HUES6 (cell line): ENCODE measurements around the gene PCDH19.

Experiments used
- H3K27ac ChIP-seq: 2 replicates; pipeline ENCODE4 v1.7.0; 2013; ENCODE audit warnings: low read depth, mild to moderate bottlenecking, low read length, inconsistent platforms
- H3K27me3 ChIP-seq: 2 replicates; pipeline ENCODE4 v1.6.1; 2013; ENCODE audit warnings: low read length; ENCODE audit not compliant: control insufficient read depth, insufficient read depth
- H3K36me3 ChIP-seq: 2 replicates; pipeline ENCODE4 v1.6.1; 2013; ENCODE audit warnings: low read length; ENCODE audit not compliant: control insufficient read depth, insufficient read depth
- H3K4me1 ChIP-seq: 2 replicates; pipeline ENCODE4 v1.6.1; 2013; ENCODE audit warnings: low read length; ENCODE audit not compliant: control insufficient read depth, insufficient read depth
- H3K4me3 ChIP-seq: 2 replicates; pipeline ENCODE4 v1.5.1; 2013; ENCODE audit warnings: low read depth, low read length
- H3K9ac ChIP-seq: one replicate; pipeline ENCODE4 v1.6.1; 2013; ENCODE audit warnings: mild to moderate bottlenecking, low read length
- H3K9me3 ChIP-seq: 2 replicates; pipeline ENCODE4 v1.6.1; 2013; ENCODE audit warnings: low read depth, low read length; ENCODE audit not compliant: control insufficient read depth, insufficient read depth

The PCDH19 gene

DNA sequence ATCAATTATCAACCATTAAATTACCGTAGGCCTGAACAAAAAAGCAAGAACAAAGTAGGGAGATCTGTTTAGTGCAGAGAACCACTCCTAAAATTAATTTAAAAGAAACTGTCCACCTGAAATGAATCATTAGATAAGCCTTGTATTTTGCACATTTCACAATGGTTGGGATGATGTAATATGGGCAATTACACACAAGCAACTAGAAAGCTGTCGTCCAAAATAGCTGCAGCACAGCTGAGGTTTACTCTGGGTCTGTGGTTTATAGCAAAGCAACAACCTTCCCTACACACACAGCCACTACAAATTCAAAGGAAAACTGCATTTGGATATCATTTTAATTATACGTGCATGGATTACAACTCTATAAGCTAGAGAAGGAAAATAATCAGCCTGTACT lies 28.5 kb downstream of the PCDH19 start:
- Histone ChIP-seq H3K4me1 (peaks cover 8% of the 10 kb centered on the region), H3K36me3 (no peaks in the 10 kb centered on the region), H3K9ac (no peak overlapping the region), H3K27me3 (peaks cover 23% of the 10 kb centered on the region; the same call in 1 of the 2 replicates), H3K27ac (no peak overlapping the region), H3K4me3 (no peak overlapping the region), H3K9me3 (no peaks in the 10 kb centered on the region)

DNA sequence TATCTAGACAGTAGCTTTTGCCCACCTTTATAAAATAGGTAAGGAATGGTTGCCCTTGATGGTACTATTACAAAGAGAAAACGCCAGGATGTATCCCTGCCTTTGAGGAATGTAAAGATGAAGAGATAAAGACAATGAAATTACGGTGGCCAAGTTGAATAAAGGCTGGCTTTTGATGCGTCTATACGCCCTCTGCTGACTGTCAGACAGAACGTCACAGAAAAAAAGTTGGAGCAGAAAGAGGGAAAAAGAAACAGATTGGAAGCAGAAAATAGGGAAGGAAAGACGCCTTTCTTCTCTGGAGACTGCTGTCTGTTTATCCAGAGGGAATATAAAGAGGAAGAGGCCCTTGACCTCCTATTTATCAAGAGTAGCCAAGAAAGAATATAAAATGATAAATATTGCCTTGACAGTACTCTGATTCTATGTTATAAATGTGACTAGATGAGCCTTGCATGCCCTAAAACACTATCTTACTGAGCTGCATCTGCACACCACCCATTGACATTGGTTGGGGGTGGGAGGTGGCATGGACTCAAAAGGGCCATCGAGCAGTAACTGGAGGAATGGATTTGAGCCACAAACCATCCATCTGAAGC lies 30.6 kb downstream of the PCDH19 start:
- peaks cover 24% of the 10 kb centered on the region; the same call in 1 of the 2 replicates for H3K27me3 ChIP-seq
- no peaks in the 10 kb centered on the region for H3K9me3 ChIP-seq
- no peak overlapping the region for H3K27ac ChIP-seq
- H3K36me3 ChIP-seq, result no peaks in the 10 kb centered on the region
- H3K9ac ChIP-seq, result no peak overlapping the region
- H3K4me3 ChIP-seq, result no peak overlapping the region
- H3K4me1 ChIP-seq, result peaks cover 8% of the 10 kb centered on the region

DNA sequence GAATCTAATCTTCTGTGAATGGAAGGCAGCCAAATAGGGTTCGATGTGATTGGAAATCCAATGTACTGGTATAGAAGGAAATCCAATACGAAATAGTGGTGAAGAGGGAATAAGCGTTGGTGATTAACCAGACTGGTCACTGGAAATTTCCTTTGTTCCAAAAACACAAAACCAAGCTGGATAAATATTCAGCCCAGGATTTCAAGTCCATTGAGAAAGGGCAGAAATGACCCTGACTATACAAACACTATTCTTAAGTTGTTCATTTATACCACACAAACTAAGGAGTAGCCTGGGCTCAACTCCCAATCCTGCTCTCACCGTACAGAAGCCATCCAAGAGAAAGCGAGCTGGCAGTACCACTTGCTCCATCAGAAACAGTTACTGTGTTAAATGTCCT lies 32.2 kb downstream of the PCDH19 start:
- Histone ChIP-seq H3K27me3 (peaks cover 24% of the 10 kb centered on the region; the same call in 1 of the 2 replicates), H3K9ac (no peak overlapping the region), H3K4me1 (peaks cover 8% of the 10 kb centered on the region), H3K4me3 (no peak overlapping the region), H3K27ac (no peak overlapping the region), H3K9me3 (no peaks in the 10 kb centered on the region), H3K36me3 (no peaks in the 10 kb centered on the region)

DNA sequence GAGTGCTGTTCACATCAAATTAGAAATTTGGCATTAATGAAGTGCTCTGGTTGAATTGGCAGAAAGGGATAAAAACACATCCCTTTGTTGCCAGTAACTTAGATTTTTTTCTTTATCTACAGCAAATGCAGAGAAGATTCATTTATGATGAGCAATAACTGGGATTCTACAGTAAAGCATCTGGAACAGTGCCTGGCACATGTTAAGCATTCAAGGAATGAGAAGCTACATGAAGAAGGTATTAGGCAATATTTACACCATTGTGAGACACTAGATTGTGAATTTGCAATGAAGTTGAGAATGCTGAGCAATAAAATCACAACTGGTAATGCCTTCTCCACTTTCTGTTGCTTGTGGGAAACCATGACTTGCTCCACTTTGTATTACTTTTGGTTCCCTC lies 33.5 kb downstream of the PCDH19 start:
- H3K27ac ChIP-seq, result no peak overlapping the region
- H3K4me3 ChIP-seq, result no peak overlapping the region
- H3K9me3 ChIP-seq, result no peaks in the 10 kb centered on the region
- peaks cover 20% of the 10 kb centered on the region; the same call in 1 of the 2 replicates for H3K27me3 ChIP-seq
- H3K4me1 ChIP-seq, result peaks cover 8% of the 10 kb centered on the region
- H3K36me3 ChIP-seq, result no peaks in the 10 kb centered on the region
- H3K9ac ChIP-seq, result no peak overlapping the region

DNA sequence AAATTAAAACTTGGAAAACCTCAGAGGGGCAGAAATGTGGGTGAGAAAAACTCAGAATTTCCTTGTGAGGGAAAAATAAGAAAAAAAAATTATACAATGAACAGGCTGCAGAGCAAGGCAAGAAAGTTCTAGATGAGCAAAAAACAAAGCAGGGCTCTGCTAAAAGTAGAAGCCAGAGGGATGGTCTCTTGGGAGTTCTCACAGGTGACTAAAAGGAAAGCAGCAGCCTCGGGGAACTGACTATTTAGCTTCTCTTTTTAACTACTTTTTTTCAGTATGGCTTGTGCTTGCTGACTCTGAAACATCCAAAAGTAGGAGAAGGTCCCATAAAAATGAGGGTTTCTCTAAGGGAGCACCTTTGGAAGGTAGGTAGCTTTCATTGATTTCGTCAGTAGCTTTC lies 36.4 kb downstream of the PCDH19 start:
- H3K4me1 ChIP-seq, result no peaks in the 10 kb centered on the region
- H3K4me3 ChIP-seq, result no peak overlapping the region
- H3K27ac ChIP-seq, result no peak overlapping the region
- H3K27me3 ChIP-seq, result peaks cover 17% of the 10 kb centered on the region; the same call in 1 of the 2 replicates
- no peaks in the 10 kb centered on the region for H3K9me3 ChIP-seq
- H3K9ac ChIP-seq, result no peak overlapping the region
- H3K36me3 ChIP-seq, result no peaks in the 10 kb centered on the region

DNA sequence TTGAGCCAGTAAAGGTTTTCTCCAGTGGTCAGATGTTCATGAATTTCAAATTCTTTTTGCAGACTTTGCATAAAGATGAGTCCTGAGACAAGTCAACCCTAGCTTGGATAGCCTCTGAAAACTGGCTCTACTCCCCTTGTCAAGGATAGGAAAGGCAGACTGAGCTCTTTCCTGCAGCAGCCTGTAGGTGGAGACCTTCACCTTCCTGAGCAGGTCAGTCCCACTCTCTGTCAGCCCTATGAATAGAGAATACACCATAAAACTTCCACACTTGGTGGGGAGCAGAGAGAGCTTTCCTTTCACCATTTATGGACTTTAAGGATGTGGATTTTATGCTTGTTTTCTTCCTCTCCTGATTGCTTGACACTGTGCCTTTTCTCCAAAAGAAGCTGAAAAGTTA lies 41.9 kb downstream of the PCDH19 start:
- peaks cover 8% of the 10 kb centered on the region for H3K4me1 ChIP-seq
- H3K4me3 ChIP-seq, result no peak overlapping the region
- peaks cover 6% of the 10 kb centered on the region; the same call in 1 of the 2 replicates for H3K27me3 ChIP-seq

DNA sequence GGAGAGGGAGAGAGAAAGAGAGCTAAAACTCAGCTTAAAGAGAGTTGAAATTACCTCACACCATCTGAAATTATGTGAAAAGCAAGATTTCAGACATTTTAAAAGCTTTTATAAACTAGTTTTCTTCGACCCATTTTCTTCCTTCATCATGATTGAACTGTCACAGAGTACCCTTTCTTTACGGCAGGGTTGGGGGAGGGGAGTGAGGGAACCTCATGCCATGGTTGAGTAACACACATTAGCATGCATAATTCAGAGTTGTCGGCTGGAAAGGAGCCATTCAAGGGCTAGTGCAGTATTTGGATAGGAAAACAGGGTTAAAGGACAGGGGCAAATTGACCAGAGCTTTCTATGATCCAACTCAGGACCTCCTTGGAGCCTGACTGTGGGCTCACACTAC lies 46.2 kb downstream of the PCDH19 start:
- Histone ChIP-seq H3K4me1 (peaks cover 8% of the 10 kb centered on the region), H3K9ac (no peak overlapping the region), H3K36me3 (no peaks in the 10 kb centered on the region), H3K4me3 (no peak overlapping the region), H3K9me3 (no peaks in the 10 kb centered on the region), H3K27me3 (peaks cover 9% of the 10 kb centered on the region; the same call in 1 of the 2 replicates), H3K27ac (no peak overlapping the region)

More for the DNA sequence above, 41.9 kb downstream of the PCDH19 start:
- no peak overlapping the region for H3K27ac ChIP-seq
- no peak overlapping the region for H3K9ac ChIP-seq
- no peaks in the 10 kb centered on the region for H3K9me3 ChIP-seq
- H3K36me3 ChIP-seq, result no peaks in the 10 kb centered on the region

DNA sequence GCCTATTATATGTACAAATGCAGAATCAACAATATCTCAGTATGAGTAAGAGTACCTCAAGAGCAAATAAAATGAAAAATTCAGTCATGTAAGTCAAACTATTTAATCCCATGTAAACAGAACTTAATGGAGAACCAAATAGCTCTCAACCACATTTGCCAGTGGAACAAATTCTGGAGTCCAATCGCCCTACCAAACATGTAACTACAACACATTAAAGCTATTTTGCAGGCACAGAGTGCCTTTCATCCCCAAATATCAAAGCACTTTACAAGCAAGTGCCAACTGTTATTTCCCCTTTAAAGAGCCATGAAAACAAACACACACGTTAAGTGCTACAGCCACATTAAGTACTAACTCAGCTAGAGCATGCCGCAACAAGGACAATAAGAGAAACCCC lies 51.3 kb downstream of the PCDH19 start:
- peaks cover 4% of the 10 kb centered on the region; the same call in 1 of the 2 replicates for H3K27me3 ChIP-seq
- H3K9me3 ChIP-seq, result no peaks in the 10 kb centered on the region
- H3K9ac ChIP-seq, result no peak overlapping the region
- H3K4me1 ChIP-seq, result peaks cover 2% of the 10 kb centered on the region
- H3K27ac ChIP-seq, result no peak overlapping the region
- H3K4me3 ChIP-seq, result no peak overlapping the region
- no peaks in the 10 kb centered on the region for H3K36me3 ChIP-seq

DNA sequence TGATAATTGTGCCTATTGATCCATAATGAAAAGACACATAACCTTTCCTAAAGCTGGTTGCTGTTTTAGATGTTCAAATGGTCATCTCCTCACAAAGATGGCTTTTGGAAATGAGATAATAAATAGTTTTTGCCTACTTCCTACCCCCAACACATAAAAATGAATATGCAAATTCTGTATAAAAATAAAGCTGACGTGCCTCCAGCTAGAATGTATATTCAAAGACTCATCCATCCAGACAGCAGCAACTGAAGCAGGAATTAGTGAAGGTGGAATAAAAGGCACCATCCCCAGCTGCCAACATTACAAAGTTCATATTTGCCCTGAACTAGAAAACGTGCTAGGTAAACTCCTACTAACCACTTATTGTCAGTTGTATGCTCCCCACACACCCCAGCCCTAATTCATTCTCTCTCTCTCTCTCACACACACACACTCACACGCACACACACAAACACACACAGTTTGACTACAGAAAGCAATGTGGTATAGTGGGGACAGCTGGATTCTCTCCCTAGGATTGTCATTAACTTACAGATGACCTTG lies 53.6 kb downstream of the PCDH19 start:
- no peak overlapping the region for H3K4me3 ChIP-seq
- H3K27ac ChIP-seq, result no peak overlapping the region
- H3K36me3 ChIP-seq, result no peaks in the 10 kb centered on the region
- H3K27me3 ChIP-seq, result peaks cover 18% of the 10 kb centered on the region; the same call in 1 of the 2 replicates
- H3K9me3 ChIP-seq, result no peaks in the 10 kb centered on the region
- no peaks in the 10 kb centered on the region; the same call in 1 of the 2 replicates for H3K4me1 ChIP-seq
- no peak overlapping the region for H3K9ac ChIP-seq

DNA sequence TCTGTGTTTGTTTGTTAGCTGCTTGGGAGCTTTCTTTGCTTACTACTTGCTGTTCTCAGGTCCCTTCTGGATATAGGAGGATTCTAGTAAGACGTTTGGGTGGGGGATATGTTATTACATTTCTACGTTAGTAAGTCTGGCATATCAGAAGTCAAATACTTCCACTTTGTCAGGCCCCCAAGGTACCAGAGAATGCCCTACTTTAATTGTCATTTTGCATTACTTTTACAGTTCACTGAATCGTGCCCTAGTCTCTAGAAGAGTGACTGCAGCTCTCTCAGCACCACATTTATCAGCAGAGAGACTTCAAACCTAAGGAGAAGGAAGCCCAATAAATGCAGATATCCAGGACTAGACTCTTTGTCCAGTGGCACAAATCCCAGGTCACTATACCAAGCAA lies 54.4 kb downstream of the PCDH19 start:
- Histone ChIP-seq H3K9me3 (no peaks in the 10 kb centered on the region), H3K9ac (no peak overlapping the region), H3K27me3 (peaks cover 19% of the 10 kb centered on the region; the same call in 1 of the 2 replicates), H3K36me3 (no peaks in the 10 kb centered on the region), H3K4me3 (no peak overlapping the region), H3K4me1 (peaks cover under 1% of the 10 kb centered on the region; the same call in 1 of the 2 replicates), H3K27ac (no peak overlapping the region)

DNA sequence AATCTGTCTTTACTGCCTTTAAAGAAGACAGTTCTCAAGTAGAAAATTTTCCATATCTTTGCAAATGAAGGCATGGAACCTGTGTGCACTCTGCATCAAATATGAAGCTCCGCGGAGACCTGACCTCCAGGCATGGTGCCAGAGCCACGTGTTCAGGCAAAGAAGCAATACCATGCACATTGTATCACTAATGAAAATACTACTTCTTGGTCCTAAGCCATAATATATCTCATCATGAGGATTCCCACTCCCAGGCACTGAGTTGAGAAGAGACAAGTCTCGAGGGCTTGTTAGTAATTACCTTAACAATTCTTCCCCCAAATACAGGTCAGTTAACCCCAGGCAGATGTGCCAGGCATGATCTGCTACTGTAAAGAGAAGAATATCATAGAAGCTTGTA lies 56.7 kb downstream of the PCDH19 start:
- H3K36me3 ChIP-seq, result no peaks in the 10 kb centered on the region
- no peak overlapping the region for H3K9ac ChIP-seq
- no peak overlapping the region for H3K27ac ChIP-seq
- 0 out of 2 replicates have a peak, but pooled peaks cover 2% of the 10 kb centered on the region for H3K4me1 ChIP-seq
- H3K9me3 ChIP-seq, result no peaks in the 10 kb centered on the region
- peaks cover 15% of the 10 kb centered on the region; the same call in 1 of the 2 replicates for H3K27me3 ChIP-seq
- no peak overlapping the region for H3K4me3 ChIP-seq
